Measurements from ENCODE around the gene PRR18.
A peak's percentile ranks its signal among the peaks of the same experiment; 100 is the strongest.

GRCh38 chr6:166330612-166331011, 22.4 kb upstream of the PRR18 start:
- TF ChIP-seq EZH2 (IDR thresholded peaks at IDR 0.05; ENCODE audit: low read length, missing control alignments) (no peak), CTCF (conservative IDR thresholded peaks at IDR 0.05 in 1 of 2, IDR thresholded peaks at IDR 0.05 in 1 of 2; ENCODE audit: low read depth in 1 of 2, low read length in 2 of 2) (peak in 1 of 2 donors; percentile 14)

All from fibroblast of lung (primary cell).